MM.1S (cell line): ENCODE results near the gene SH2D4B.

ENCODE experiments used
- CTCF ChIP-seq: fragments of 300-600 bp; sonication (generic); IDR thresholded peaks from 2 replicates; pipeline ENCODE4 v1.5.1; 2016; ENCODE audit warnings: antibody characterized with exemption, low read length, mixed read lengths
- EZH2 ChIP-seq: fragments of 300-600 bp; sonication (generic); optimal IDR thresholded peaks from 2 replicates; pipeline ENCODE3; 2017; ENCODE audit warnings: low read depth, mild to moderate bottlenecking, antibody characterized with exemption, low read length, mixed read lengths

DNA sequence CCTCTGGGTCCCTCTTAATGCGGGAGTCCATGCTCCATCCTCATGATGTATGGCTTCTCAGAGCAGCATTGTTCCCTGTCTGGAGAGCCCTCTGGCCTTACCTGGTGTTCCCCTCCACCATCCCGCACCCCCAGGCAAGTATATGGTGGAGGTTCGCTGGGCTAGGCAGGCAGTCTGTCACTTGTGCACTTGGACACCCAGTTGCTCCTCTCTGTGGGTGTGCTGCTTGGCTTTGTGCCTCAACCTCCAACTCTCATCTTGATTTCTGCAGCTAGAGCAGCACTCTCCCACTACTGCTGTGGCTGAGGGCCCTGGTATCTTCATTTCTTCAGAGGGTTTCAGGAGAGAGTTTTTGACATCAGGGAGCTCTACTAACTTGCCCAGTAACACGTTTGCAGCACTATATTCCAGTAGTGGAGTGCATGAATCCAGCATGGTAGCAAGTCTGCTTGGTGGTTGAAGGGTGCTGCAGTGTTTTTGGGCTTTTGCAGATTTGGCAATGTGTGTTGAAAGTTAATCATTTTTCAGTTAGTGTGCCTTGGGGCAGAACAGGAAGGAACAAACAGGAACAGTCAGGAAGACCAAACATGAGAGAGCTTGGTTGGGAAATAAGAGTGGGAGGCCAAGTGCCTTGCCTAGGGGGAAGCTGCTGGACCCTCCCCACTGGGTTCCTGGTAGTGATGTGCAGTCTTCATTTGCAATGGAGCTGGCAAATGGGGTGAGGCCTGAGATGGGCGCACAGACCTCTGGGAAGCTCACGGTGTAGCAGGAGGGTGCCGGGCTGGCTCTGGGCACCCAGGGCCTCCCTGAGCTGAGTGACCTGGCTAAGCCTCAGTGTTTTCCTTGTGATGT, 46.2 kb upstream of the SH2D4B start:
- TF ChIP-seq CTCF, result no peak
- TF ChIP-seq EZH2, result no peak
